Vagina (tissue), 2 donors: ENCODE measurements around the gene P2RY8. TPM values are rescaled to one million over a fixed set of nuclear protein-coding genes. Genes with fewer than 3 reads are reported as not detected.

Experiments
- DNase-seq, 2 donors: peaks; one replicate each; pipeline ENCODE4 v3.0.0-alpha.2; 2017; ENCODE audit errors: extremely low spot score in 2 of 2
- H3K27ac ChIP-seq: fragments of 200-600 bp; sonication (generic); one replicate; pipeline ENCODE4 v1.5.1; 2019
- H3K27me3 ChIP-seq: fragments of 200-600 bp; sonication (generic); one replicate; pipeline ENCODE4 v1.5.1; 2019
- H3K36me3 ChIP-seq, 2 donors: fragments of 200-600 bp; sonication (generic); one replicate each; pipeline ENCODE4 v1.5.1; 2017 to 2019
- H3K4me1 ChIP-seq: fragments of 200-600 bp; sonication (generic); one replicate; pipeline ENCODE4 v1.5.1; 2019
- H3K4me3 ChIP-seq, 2 donors: fragments of 200-600 bp; sonication (generic); 1 replicate in 1 of 2; 2 replicates in 1 of 2; pipeline ENCODE4 v1.5.1; 2016 to 2019
- H3K9me3 ChIP-seq: fragments of 200-600 bp; sonication (generic); one replicate; pipeline ENCODE4 v1.5.1; 2019
- CTCF ChIP-seq, 3 experiments: fragments of 450-650 bp in 2 of 3; fragments of 200-600 bp in 1 of 3; sonication (generic) in 1 of 3; IDR thresholded peaks; one replicate each; pipeline ENCODE4 v1.5.1; 2017 to 2019; ENCODE audit warnings: antibody characterized with exemption in 3 of 3, mild to moderate bottlenecking in 2 of 3, moderate library complexity in 2 of 3
- POLR2A ChIP-seq, 2 donors: fragments of 450-650 bp; IDR thresholded peaks; one replicate each; pipeline ENCODE4 v1.6.1; 2017; ENCODE audit warnings: antibody characterized with exemption in 2 of 2, mild to moderate bottlenecking in 2 of 2, moderate library complexity in 2 of 2
- POLR2AphosphoS5 ChIP-seq, 2 donors: sonication (generic); formaldehyde crosslinking; IDR thresholded peaks; one replicate each; pipeline ENCODE4 v1.9.0; 2017; ENCODE audit warnings: antibody characterized with exemption in 2 of 2, mild to moderate bottlenecking in 2 of 2, low read depth in 1 of 2; ENCODE audit not compliant: insufficient read depth in 1 of 2
- intact Hi-C: fragments of 100-400 bp; cut with DNase I; formaldehyde crosslinking; loops from one replicate; pipeline ENCODE4 v1.15.1; 2023
- total RNA-seq: library from RNA; depleted of rRNA; stranded (reverse); fragments of >200 nt; gene quantifications from one replicate; pipeline ENCODE4 v1.2.3, GENCODE V29; 2016

Gene P2RY8
- total RNA-seq, 1 donor from 2014 or later, result 0.74 TPM

DNA sequence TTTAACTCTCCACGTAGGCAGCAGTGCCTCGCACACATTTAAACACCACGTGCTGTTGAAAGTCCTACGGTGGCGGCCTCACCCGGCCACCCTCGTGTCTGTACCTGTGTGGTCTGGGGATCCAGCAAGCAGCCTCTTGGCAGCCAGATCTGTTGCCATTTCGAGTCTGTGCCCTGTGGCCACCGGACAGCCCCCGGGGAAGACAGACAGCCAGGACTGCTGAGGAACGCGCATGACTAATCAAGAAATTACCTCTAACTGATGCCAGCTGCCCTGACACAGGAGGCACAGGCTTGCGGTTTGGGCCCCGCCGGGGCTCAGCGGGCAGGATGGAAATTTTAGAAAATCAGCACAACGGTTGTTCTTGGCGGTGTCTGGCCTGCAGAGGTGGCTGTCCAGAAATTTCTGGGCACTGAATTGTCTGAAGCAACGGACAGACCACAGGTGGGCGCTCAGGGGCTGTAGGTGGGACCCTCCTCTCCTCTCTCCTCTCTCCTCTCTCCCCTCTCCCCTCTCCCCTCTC, 68.7 kb downstream of the P2RY8 start:
- no peaks in the 10 kb centered on the region for H3K4me1 ChIP-seq
- H3K4me3 ChIP-seq, result no peak overlapping the region
- DNase-seq, result peak in 1 of 2 donors; percentile 65
- H3K36me3 ChIP-seq, result no peaks in the 10 kb centered on the region
- H3K27ac ChIP-seq, result no peak overlapping the region
- H3K9me3 ChIP-seq, result no peaks in the 10 kb centered on the region
- intact Hi-C loops, result no loop called here
- H3K27me3 ChIP-seq, result no peaks in the 10 kb centered on the region
- TF ChIP-seq POLR2A (IDR thresholded peaks at IDR 0.05), result no peak
- TF ChIP-seq CTCF (IDR thresholded peaks at IDR 0.05), result no peak
- no peak for TF ChIP-seq POLR2AphosphoS5 (IDR thresholded peaks at IDR 0.05; ENCODE audit: insufficient read depth in 1 of 2, low read depth in 1 of 2)

GRCh38 chrX:1466971-1467561, 69.9 kb downstream of the P2RY8 start:
- no peaks in the 10 kb centered on the region for H3K9me3 ChIP-seq
- peak; percentile 58 to 70 for DNase-seq
- intact Hi-C loops, result no loop called here
- no peak overlapping the region for H3K27ac ChIP-seq
- no peaks in the 10 kb centered on the region for H3K4me1 ChIP-seq
- H3K4me3 ChIP-seq, result no peak overlapping the region
- no peaks in the 10 kb centered on the region for H3K27me3 ChIP-seq
- no peaks in the 10 kb centered on the region for H3K36me3 ChIP-seq
- TF ChIP-seq CTCF (IDR thresholded peaks at IDR 0.05) (no peak), POLR2AphosphoS5 (IDR thresholded peaks at IDR 0.05; ENCODE audit: insufficient read depth in 1 of 2, low read depth in 1 of 2) (no peak), POLR2A (IDR thresholded peaks at IDR 0.05) (no peak)

GRCh38 chrX:1466232-1466661, 70.7 kb downstream of the P2RY8 start:
- no peaks in the 10 kb centered on the region for H3K9me3 ChIP-seq
- H3K4me3 ChIP-seq, result no peak overlapping the region
- H3K36me3 ChIP-seq, result no peaks in the 10 kb centered on the region
- H3K27ac ChIP-seq, result no peak overlapping the region
- no peaks in the 10 kb centered on the region for H3K27me3 ChIP-seq
- TF ChIP-seq CTCF (IDR thresholded peaks at IDR 0.05), result no peak
- TF ChIP-seq POLR2A (IDR thresholded peaks at IDR 0.05), result no peak
- no peak for TF ChIP-seq POLR2AphosphoS5 (IDR thresholded peaks at IDR 0.05; ENCODE audit: insufficient read depth in 1 of 2, low read depth in 1 of 2)
- no peaks in the 10 kb centered on the region for H3K4me1 ChIP-seq
- DNase-seq, result peak; percentile 52 to 81
- intact Hi-C loops, result no loop called here

- Histone ChIP-seq H3K27me3 (no peaks in the 10 kb centered on the region), H3K36me3 (no peaks in the 10 kb centered on the region), H3K4me1 (no peaks in the 10 kb centered on the region), H3K9me3 (no peaks in the 10 kb centered on the region), H3K4me3 (no peak overlapping the region), H3K27ac (no peak overlapping the region)
- intact Hi-C loops, result no loop called here
- TF ChIP-seq CTCF (IDR thresholded peaks at IDR 0.05) (no peak), POLR2AphosphoS5 (IDR thresholded peaks at IDR 0.05; ENCODE audit: insufficient read depth in 1 of 2, low read depth in 1 of 2) (no peak), POLR2A (IDR thresholded peaks at IDR 0.05) (no peak)
- peak; percentile 62 to 84 for DNase-seq
Measured at GRCh38 chrX:1465286-1466231, 71.4 kb downstream of the P2RY8 start.
